GM23248 (cell line): ENCODE data around the gene SLC39A3. TPM values are rescaled to one million over a fixed set of nuclear protein-coding genes. Genes with fewer than 3 reads are reported as not detected.

ENCODE experiments used
- DNase-seq: peaks from one replicate; pipeline ENCODE4 v3.0.0-alpha.2; 2015
- H2AFZ ChIP-seq: fragments of 200-600 bp; sonication (generic); 2 replicates; pipeline ENCODE4 v1.6.1; 2016; ENCODE audit warnings: antibody characterized with exemption
- H3F3A ChIP-seq: fragments of 200-600 bp; sonication (generic); 2 replicates; pipeline ENCODE4 v1.6.1; 2016; ENCODE audit warnings: mild to moderate bottlenecking, antibody characterized with exemption, mixed run types; ENCODE audit not compliant: insufficient read depth
- H3K27ac ChIP-seq: fragments of 200-600 bp; sonication (generic); 2 replicates; pipeline ENCODE4 v1.5.1; 2016; ENCODE audit warnings: mild to moderate bottlenecking
- H3K27me3 ChIP-seq: fragments of 200-600 bp; sonication (generic); replicated peaks from 2 replicates; pipeline ENCODE4 v1.6.1; 2016; ENCODE audit warnings: mild to moderate bottlenecking; ENCODE audit not compliant: insufficient read depth
- H3K36me3 ChIP-seq: fragments of 200-600 bp; sonication (generic); 2 replicates; pipeline ENCODE4 v1.6.1; 2016; ENCODE audit warnings: low read depth, mild to moderate bottlenecking
- H3K4me1 ChIP-seq: fragments of 200-600 bp; sonication (generic); 2 replicates; pipeline ENCODE4 v1.6.1; 2016; ENCODE audit warnings: mild to moderate bottlenecking; ENCODE audit not compliant: insufficient read depth
- H3K4me2 ChIP-seq: fragments of 200-600 bp; sonication (generic); one replicate; pipeline ENCODE4 v1.6.1; 2016; ENCODE audit warnings: mild to moderate bottlenecking; ENCODE audit not compliant: unreplicated experiment
- H3K4me3 ChIP-seq: fragments of 200-600 bp; sonication (generic); 2 replicates; pipeline ENCODE4 v1.5.1; 2016; ENCODE audit warnings: mild to moderate bottlenecking
- H3K79me2 ChIP-seq: fragments of 200-600 bp; sonication (generic); 2 replicates; pipeline ENCODE4 v1.6.1; 2016; ENCODE audit warnings: mild to moderate bottlenecking; ENCODE audit not compliant: insufficient read depth
- H3K9ac ChIP-seq: fragments of 200-600 bp; sonication (generic); 2 replicates; pipeline ENCODE4 v1.6.1; 2016; ENCODE audit warnings: mild to moderate bottlenecking
- H3K9me2 ChIP-seq: fragments of 200-600 bp; sonication (generic); 2 replicates; pipeline ENCODE4 v1.6.1; 2016; ENCODE audit warnings: mixed run types, mild to moderate bottlenecking, moderate library complexity; ENCODE audit not compliant: insufficient read depth
- H3K9me3 ChIP-seq: fragments of 200-600 bp; sonication (generic); one replicate; pipeline ENCODE4 v1.6.1; 2017; ENCODE audit warnings: low read depth
- H4K20me1 ChIP-seq: fragments of 200-600 bp; sonication (generic); 2 replicates; pipeline ENCODE4 v1.6.0; 2016; ENCODE audit not compliant: insufficient read depth
- EZH2 ChIP-seq: fragments of 200-600 bp; sonication (generic); IDR thresholded peaks from 2 replicates; pipeline ENCODE4 v1.6.1; 2018; ENCODE audit warnings: antibody characterized with exemption, mild to moderate bottlenecking; ENCODE audit not compliant: insufficient read depth, poor library complexity, severe bottlenecking
- EZH2phosphoT487 ChIP-seq: fragments of 200-600 bp; sonication (generic); IDR thresholded peaks from 2 replicates; pipeline ENCODE4 v1.6.1; 2018; ENCODE audit warnings: antibody characterized with exemption, moderate library complexity, mild to moderate bottlenecking, low read depth; ENCODE audit not compliant: insufficient read depth
- WGBS, 2 experiments: methylation state at CpG; one replicate each; pipeline ENCODE4 v1.1.6; 2015 to 2017; ENCODE audit warnings: low lambda C conversion rate in 2 of 2, low coverage in 1 of 2; ENCODE audit errors: missing lambda C conversion rate in 2 of 2; 5-methylcytosine and 5-hydroxymethylcytosine counted together
- in situ Hi-C: fragments of 300-500 bp; cut with MboI; formaldehyde crosslinking; loops from 2 replicates; pipeline ENCODE4 v1.15.0; 2020
- polyA plus RNA-seq: library from polyadenylated mRNA; unstranded; fragments of >200 nt; fragmentation: Nextera tagmentation; extraction: Ambion mirVana; gene quantifications from 2 replicates; pipeline ENCODE4 v1.2.1, GENCODE V29; 2016
- total RNA-seq: library from RNA; depleted of rRNA; stranded (reverse); fragments of >200 nt; shearing (Covaris generic); gene quantifications from 2 replicates; pipeline ENCODE4 v1.2.3, GENCODE V29; 2014

Gene SLC39A3
- total and polyA plus RNA-seq, 2 experiments from 2014 or later, result 45.2 to 50.9 TPM

DNA sequence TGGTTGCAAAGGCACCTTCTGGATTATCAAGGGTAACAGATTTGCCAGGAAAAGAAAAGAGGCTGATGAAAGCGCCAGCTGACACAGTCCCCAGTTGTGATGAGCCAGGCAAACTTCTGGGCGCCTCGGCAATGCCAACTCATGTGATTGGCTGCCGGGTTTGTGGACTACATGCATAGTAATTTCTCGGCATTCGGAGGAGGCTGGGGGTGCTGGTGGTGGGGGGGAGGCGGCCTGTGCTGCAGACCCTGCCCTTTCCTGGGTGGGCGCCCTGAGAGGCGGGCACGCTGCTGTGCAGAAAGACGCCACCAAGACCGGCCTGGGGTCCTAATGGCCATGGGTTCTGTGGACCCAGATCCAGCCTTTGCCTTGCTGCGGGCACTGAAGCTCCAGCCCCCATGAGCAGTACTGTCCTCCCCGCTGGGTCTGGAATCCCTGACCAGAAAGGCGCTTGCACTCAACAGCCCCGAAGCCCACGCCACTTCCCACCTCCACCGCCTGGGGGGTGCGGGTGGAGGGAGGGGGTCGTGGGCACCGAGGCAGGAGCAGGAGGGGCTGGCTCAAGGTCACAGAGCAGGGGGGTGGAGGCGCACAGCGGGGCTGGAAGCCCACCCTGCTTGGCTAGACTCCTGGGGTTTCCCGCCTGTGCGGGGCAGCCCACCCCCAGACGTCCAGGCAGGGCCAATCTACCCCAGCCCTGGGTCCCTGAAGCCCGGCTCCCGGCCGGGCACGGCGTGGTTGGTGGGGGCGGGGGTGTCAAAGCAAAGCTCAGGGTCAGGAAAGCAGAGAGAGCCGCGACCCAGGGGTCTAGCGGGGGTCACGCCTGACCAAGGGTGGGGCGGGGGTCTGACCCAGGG lies 19.7 kb downstream of the SLC39A3 start:
- H3K36me3 ChIP-seq, result no peaks in the 10 kb centered on the region
- no peaks in the 10 kb centered on the region for H3K79me2 ChIP-seq
- no peaks in the 10 kb centered on the region for H3K9me2 ChIP-seq
- peak overlapping the region; percentile 59 for H3K4me2 ChIP-seq
- H3K4me3 ChIP-seq, result peak overlapping the region; percentile 64
- in situ Hi-C loops, result no loop called here
- no peaks in the 10 kb centered on the region for H4K20me1 ChIP-seq
- peak overlapping the region; percentile 43 for H2AFZ ChIP-seq
- H3K9me3 ChIP-seq, result no peaks in the 10 kb centered on the region
- H3K9ac ChIP-seq, result peak overlapping the region; percentile 70
- TF ChIP-seq EZH2phosphoT487 (no peak), EZH2 (no peak)
- H3K4me1 ChIP-seq, result peaks cover 11% of the 10 kb centered on the region; the same call in 1 of the 2 replicates
- no peaks in the 10 kb centered on the region for H3F3A ChIP-seq
- WGBS, 2 experiments, result 2% methylated on average over 27 to 37 of the region's 37 CpGs
- peak; percentile 85 for DNase-seq
- H3K27me3 ChIP-seq, result no peaks in the 10 kb centered on the region
- peak overlapping the region; percentile 45 for H3K27ac ChIP-seq

DNA sequence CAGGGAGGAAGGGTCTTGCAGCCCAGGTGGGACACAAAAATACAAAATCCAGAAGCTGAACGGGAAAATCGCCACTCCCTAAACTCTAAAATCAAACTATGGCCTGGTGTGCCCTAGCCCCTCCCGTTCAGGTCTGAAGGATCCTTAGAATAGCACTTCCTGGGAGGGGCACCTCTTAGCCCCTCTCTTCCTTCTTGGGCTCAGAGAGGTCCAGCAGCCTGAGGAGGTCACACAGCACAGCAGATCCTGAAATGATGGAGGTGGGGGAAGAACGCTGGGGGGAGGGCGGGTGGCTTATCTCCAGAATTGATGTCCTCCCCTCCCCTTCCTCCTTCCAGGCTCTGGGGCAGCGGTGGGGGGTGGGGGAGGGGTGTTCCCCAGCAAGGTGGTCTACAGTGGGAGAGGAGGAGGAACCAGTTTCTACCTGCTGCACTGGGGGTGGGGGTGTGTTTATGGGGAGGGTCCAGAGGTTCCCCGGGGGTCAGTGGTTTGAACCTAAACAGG lies 20.5 kb downstream of the SLC39A3 start:
- no peaks in the 10 kb centered on the region for H3K9me2 ChIP-seq
- DNase-seq, result no peak
- H3K4me3 ChIP-seq, result no peak overlapping the region
- H3K4me1 ChIP-seq, result peaks cover 11% of the 10 kb centered on the region; the same call in 1 of the 2 replicates
- no peaks in the 10 kb centered on the region for H3K79me2 ChIP-seq
- no peaks in the 10 kb centered on the region for H3K36me3 ChIP-seq
- no peaks in the 10 kb centered on the region for H3K9me3 ChIP-seq
- H3K27ac ChIP-seq, result peak overlapping the region; percentile 45
- no peak overlapping the region for H3K4me2 ChIP-seq
- H4K20me1 ChIP-seq, result no peaks in the 10 kb centered on the region
- WGBS, 2 experiments, result 50 to 55% methylated on average over 4 to 6 of the region's 7 CpGs
- peak overlapping the region; percentile 70 for H3K9ac ChIP-seq
- H3F3A ChIP-seq, result no peaks in the 10 kb centered on the region
- in situ Hi-C loops, result no loop called here
- no peaks in the 10 kb centered on the region for H3K27me3 ChIP-seq
- H2AFZ ChIP-seq, result 0 out of 2 replicates have a peak overlapping the region, but pooled peaks have one; percentile 43
- TF ChIP-seq EZH2phosphoT487 (no peak), EZH2 (no peak)

DNA sequence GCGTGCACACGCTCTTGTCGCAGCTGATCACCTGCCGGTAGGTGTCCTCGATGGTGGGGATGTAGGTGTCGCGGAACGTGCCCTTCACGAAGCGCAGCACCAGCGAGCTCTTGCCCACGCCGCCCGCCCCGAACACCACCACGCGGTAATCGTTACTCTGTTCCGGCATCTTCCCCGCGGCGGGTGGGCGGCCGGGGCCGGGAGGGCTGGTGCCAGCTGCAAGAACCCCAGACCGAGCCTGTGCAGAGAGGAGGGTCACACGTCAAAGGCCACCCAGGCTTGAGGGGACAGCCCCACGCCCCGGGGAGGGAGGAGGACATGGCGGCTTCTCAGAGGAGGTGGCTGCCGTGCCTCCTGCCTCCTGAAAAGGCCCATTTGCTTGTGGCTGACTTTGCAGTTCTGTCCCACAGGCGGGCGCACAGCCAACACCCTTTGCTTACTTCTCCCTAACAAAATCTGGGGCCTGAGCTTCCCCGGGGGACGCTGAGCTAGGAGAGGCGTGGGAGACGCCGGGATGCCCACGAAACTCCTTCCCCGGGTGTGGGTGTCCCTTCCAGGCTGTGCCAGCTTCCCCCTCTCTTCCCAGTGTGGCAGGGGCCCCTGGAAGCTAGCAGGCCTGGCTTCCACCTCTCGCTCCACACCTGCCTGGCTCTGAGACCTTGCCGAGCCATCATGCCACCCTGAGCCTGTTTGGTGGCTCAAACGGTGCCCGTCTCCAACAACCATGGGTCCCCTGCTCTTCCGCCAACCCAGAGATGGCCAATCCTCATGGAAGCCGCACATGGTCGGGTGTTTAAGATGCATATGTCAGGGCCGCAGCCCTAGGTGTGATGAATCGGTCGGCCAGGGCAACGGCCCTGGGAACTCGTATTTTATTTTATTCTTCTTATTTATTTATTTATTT lies 21.9 kb downstream of the SLC39A3 start:
- Histone ChIP-seq H3K4me2 (no peak overlapping the region), H4K20me1 (no peaks in the 10 kb centered on the region), H3K79me2 (no peaks in the 10 kb centered on the region), H2AFZ (no peak overlapping the region), H3F3A (no peaks in the 10 kb centered on the region), H3K9me3 (no peaks in the 10 kb centered on the region), H3K36me3 (no peaks in the 10 kb centered on the region), H3K4me3 (no peak overlapping the region), H3K27me3 (no peaks in the 10 kb centered on the region), H3K9ac (no peak overlapping the region), H3K4me1 (peaks cover 5% of the 10 kb centered on the region; the same call in 1 of the 2 replicates), H3K9me2 (no peaks in the 10 kb centered on the region), H3K27ac (no peak overlapping the region)
- 87% methylated on average over 41 to 52 of the region's 52 CpGs for WGBS, 2 experiments
- no peak for DNase-seq
- in situ Hi-C loops, result no loop called here
- no peak for TF ChIP-seq EZH2
